ENCODE results near the gene VHLL. TPM values are rescaled to one million over a fixed set of nuclear protein-coding genes. Genes with fewer than 3 reads are reported as not detected.

VHLL gene
- total RNA-seq, 4 donors from 2014 or later: 0.57 TPM; not detected in 3

- DNase-seq: no peak
- no peak for TF ChIP-seq POLR2A (IDR thresholded peaks at IDR 0.05)
- TF ChIP-seq, protein P1, sequence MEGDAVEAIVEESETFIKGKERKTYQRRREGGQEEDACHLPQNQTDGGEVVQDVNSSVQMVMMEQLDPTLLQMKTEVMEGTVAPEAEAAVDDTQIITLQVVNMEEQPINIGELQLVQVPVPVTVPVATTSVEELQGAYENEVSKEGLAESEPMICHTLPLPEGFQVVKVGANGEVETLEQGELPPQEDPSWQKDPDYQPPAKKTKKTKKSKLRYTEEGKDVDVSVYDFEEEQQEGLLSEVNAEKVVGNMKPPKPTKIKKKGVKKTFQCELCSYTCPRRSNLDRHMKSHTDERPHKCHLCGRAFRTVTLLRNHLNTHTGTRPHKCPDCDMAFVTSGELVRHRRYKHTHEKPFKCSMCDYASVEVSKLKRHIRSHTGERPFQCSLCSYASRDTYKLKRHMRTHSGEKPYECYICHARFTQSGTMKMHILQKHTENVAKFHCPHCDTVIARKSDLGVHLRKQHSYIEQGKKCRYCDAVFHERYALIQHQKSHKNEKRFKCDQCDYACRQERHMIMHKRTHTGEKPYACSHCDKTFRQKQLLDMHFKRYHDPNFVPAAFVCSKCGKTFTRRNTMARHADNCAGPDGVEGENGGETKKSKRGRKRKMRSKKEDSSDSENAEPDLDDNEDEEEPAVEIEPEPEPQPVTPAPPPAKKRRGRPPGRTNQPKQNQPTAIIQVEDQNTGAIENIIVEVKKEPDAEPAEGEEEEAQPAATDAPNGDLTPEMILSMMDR (IDR thresholded peaks at IDR 0.05): no peak
Measured at GRCh38 chr1:156281693-156282478, 17.2 kb downstream of the VHLL start.

GRCh38 chr1:156281281-156281680 is 17.8 kb downstream of the VHLL start:
- 18 to 19% methylated on average over 7 to 8 of the region's 8 CpGs for WGBS, 2 donors
- DNase-seq: no peak
- Histone ChIP-seq H3K27ac (peak overlapping the region; percentile 94 to 97 (median 96)), H3K4me1 (peaks cover 23 to 54% (median 24%) of the 10 kb centered on the region in 3 donors), H3K36me3 (peaks cover 15 to 55% (median 24%) of the 10 kb centered on the region in 3 donors), H3K27me3 (no peaks in the 10 kb centered on the region), H3K9me3 (no peaks in the 10 kb centered on the region), H3K4me3 (peak overlapping the region; percentile 73 to 96 (median 82))
- no peak for TF ChIP-seq POLR2A (IDR thresholded peaks at IDR 0.05)
- TF ChIP-seq, protein P1 (IDR thresholded peaks at IDR 0.05): no peak
- intact Hi-C loops (cut with DNase I): no loop called here

More at GRCh38 chr1:156281693-156282478, 17.2 kb downstream of the VHLL start:
- Histone ChIP-seq H3K4me3 (peak overlapping the region; percentile 73 to 96 (median 82)), H3K4me1 (peaks cover 23 to 60% (median 24%) of the 10 kb centered on the region in 3 donors), H3K27ac (peak overlapping the region; percentile 94 to 97 (median 96)), H3K36me3 (peaks cover 13 to 55% (median 18%) of the 10 kb centered on the region in 3 donors), H3K27me3 (no peaks in the 10 kb centered on the region), H3K9me3 (no peaks in the 10 kb centered on the region)
- intact Hi-C loops (cut with DNase I): no loop called here
- 8% methylated on average over 11 to 21 of the region's 22 CpGs for WGBS, 2 donors

DNA sequence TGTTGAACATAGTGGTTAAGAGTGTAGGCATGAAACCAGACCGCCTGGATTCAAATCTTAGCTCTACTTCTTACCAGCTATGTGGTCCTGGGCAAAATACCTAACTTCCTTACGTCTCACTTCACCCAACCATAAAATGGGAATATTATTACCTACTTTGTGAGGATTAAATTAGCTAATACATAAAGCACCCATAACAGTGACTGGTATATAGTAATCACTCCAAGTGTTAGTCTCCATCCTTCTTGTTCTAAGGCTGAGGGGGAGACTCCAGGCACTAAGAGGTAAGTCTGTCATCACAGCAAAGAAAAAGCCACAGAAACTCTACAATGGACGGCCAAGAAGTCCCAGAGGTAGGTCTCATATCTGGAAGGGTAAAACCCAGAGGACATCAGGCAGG is 19.3 kb downstream of the VHLL start:
- Histone ChIP-seq H3K27me3 (no peaks in the 10 kb centered on the region), H3K4me3 (no peak overlapping the region), H3K36me3 (peaks cover 20 to 57% (median 31%) of the 10 kb centered on the region in 3 donors), H3K27ac (no peak overlapping the region), H3K9me3 (no peaks in the 10 kb centered on the region), H3K4me1 (peaks cover 19 to 40% (median 21%) of the 10 kb centered on the region in 3 donors)
- TF ChIP-seq, protein P1 (IDR thresholded peaks at IDR 0.05): no peak
- no peak for TF ChIP-seq POLR2A (IDR thresholded peaks at IDR 0.05)
- intact Hi-C loops (cut with DNase I): no loop called here
- WGBS, 2 donors: 78 to 91% methylated on average over 3 of the region's 3 CpGs
- no peak for DNase-seq

DNA sequence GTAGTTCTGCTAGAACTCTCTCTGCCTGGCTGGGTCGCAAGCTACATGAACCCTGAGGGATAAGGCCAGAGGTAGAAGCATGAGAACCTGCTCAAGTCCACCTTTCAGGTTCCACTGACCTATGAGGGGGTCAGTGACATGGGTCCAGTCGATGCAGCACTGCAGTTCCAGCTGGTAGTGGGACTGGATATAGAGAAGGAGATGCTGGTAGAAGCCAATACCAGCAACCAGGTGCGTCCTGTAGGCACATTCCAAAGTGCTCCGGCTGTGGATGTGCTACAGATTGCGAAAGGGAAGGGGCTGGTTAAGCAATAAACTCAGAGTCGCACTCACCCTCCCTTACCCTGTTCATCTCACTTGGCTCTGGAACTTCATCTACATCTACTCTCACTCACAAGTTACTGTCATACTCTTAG is 22.1 kb downstream of the VHLL start:
- TF ChIP-seq, protein P1 (IDR thresholded peaks at IDR 0.05): no peak
- TF ChIP-seq POLR2A (IDR thresholded peaks at IDR 0.05): no peak
- no peak for DNase-seq
- Histone ChIP-seq H3K27ac (peak overlapping the region in 1 of 4 donors; percentile 1), H3K4me1 (peaks cover 9 to 23% (median 10%) of the 10 kb centered on the region in 3 donors), H3K36me3 (peaks cover 30 to 86% (median 59%) of the 10 kb centered on the region in 3 donors), H3K9me3 (no peaks in the 10 kb centered on the region), H3K4me3 (no peak overlapping the region), H3K27me3 (no peaks in the 10 kb centered on the region)
- intact Hi-C loops (cut with DNase I): no loop called here
- WGBS, 2 donors: 47 to 73% methylated on average over 5 to 6 of the region's 6 CpGs

DNA sequence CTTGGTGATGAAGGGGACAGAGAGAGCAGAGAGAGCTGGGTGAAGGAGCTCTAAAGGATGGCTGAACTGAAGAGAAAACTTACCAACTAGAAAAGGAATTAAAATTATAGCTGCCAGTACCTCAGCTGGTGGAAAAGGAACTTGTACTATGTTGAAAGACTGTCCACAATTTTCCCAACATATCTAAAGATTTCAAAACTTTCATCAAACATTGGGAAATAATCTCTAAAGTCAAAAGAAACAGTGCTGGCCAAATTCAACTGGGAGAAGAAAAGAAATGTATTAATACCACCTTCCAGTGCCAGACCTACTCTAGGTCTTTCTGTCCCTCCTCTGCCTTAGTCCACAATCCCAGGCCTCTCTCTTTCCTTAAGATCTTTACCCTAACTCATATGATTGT is 22.6 kb downstream of the VHLL start:
- intact Hi-C loops (cut with DNase I): no loop called here
- Histone ChIP-seq H3K4me1 (peaks cover 6 to 19% (median 8%) of the 10 kb centered on the region in 3 donors), H3K36me3 (peaks cover 33 to 90% (median 63%) of the 10 kb centered on the region in 3 donors), H3K9me3 (no peaks in the 10 kb centered on the region), H3K27ac (peak overlapping the region in 1 of 4 donors; percentile 1), H3K27me3 (no peaks in the 10 kb centered on the region), H3K4me3 (no peak overlapping the region)
- DNase-seq: no peak
- no peak for TF ChIP-seq POLR2A (IDR thresholded peaks at IDR 0.05)
- TF ChIP-seq, protein P1 (IDR thresholded peaks at IDR 0.05): no peak

All from esophagus squamous epithelium (tissue), 5 donors.